Suppressor macrophage treated with lipopolysaccharide for 4 hours (primary cell): ENCODE results near the gene BEND7.
"Not testable (repeated sequence)": the region's sequence is repeated elsewhere in the genome, so short reads cannot be mapped to it uniquely, and the experiment has no call there.

ENCODE experiments used
- DNase-seq: peaks from one replicate; pipeline ENCODE4 v3.0.0-alpha.2; 2020

The BEND7 gene, protein sequence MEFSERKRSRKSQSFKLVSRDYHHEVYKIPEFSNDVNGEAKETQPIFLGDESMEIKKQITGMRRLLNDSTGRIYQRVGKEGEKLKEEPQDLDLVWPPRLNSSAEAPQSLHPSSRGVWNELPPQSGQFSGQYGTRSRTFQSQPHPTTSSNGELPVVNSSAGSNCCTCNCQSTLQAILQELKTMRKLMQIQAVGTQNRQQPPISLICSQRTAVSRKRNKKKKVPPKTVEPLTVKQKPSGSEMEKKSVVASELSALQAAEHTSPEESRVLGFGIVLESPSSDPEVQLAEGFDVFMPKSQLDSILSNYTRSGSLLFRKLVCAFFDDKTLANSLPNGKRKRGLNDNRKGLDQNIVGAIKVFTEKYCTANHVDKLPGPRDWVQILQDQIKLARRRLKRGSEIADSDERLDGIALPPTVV

DNA sequence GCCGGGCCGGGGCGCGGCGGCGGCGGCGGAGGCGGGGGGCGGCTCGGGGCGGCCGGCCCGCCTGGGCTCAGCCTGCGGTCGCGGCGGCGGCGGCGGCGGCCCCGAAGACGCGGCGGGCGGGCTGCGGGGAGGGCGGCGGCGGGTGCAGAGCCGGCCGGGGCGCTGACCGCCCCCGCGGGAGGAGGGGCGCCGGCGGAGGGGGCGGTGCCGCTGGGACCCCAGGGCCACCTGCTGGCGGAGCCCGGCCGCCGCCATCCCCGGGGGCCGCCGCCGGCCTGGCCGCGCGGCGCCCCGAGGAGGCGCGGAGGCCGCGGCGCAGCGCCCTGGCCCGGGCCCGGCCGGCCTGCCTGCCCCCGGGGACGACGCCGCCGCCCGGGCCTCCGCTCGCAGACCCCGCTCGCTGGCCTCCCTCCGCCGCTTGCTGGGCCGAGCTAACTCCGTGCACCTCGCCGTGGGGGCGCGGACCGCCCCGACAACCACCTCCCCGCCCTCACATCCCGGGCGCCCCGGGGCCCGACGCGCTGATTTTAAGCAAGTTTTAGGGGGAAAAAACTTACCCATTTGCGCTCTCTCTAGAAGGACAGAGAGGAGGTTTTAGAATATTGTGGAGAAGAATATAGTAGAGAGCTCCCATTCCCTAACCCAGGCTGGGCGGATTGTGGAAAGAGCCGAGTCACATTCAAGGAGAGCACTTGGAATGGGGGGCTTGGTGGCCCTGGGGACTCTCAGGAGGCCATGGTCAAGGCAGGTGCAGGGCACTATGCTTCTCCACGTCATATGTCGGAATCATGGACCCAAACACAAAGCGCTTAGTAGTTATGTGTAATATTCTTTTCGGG lies at the start of gene BEND7:
Gene BEND7 (minus strand): TSS at position 140 of the 839 bp plus-strand sequence. CDS start 481 bp downstream, outside the sequence.
- DNase-seq, result peak; percentile 13

DNA sequence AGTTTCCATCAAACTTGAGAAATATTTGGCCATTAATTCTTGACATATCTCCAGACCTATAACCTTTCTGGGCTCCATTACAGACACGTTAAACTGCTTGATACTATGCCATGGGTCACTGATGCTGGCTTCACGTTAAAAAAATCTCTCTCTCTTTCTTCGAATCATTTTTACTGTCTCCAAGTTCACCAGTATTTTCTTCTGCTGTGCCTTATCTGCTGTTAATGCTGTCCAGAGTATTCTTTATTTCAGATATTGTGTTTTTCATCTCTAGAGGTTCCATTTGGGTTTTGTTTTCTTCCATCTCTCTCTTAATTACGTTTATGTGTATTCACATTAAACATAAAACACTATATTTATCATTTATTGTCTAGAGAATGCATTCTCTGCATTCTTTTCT lies 45.1 kb upstream of the BEND7 start:
- no peak for DNase-seq

DNA sequence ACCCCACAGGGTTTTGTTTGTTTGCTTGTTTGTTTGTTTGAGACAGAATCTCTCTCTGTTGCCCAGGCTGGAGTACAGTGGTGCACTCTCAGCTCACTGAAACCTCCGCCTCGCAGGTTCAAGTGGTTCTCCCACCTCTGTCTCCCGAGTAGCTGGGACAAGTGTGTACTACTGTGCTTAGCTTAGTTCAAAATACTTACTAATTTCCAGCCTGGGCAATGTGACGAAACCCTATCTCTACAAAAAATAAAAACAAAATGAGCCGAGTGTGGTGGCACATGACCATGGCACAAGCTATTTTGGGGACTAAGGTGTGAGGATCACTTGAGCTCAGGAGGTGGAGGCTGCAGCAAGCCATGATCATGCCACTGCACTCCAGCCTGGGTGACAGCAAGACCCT lies 42.7 kb upstream of the BEND7 start:
- DNase-seq, result no peak

DNA sequence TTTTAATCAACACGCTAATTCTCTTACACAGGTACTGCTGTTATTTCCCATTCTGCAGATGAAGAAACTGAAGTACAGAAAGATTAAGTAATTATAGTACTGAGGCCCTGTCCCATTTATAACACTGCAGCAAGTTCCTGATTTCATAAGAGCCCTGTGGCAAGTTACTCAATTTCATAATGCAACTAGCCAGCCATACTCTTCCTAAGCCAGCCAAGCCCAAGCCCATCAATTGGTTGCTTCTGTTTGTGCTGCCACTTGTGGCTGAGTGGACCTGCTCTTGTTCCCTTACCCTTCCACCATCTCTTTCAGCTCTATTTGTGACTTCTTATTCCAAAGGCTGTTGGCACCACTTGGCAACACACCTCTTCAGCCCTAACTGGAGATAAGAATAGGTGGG lies 38.2 kb upstream of the BEND7 start:
- peak; percentile 75 for DNase-seq

DNA sequence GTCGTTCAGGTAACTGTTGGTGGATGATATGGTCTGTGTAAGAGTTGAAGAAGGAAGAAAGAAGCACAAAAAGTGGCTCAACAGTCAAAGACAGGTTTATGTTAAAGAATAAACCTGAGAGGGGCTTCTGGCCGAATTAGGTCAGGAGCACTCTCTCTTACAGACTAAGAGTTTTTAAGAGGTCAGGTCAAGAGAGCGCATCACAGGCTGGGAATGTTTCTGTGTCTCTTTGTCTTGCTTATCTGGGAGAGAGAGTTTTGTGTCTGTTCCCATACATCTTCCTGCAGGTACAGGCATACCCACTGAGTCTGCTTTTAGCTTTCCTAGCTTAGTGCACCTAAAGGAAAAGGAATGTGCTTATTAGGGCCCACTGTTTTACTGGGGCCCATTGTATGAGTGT lies 35.8 kb upstream of the BEND7 start:
- DNase-seq, result no peak

DNA sequence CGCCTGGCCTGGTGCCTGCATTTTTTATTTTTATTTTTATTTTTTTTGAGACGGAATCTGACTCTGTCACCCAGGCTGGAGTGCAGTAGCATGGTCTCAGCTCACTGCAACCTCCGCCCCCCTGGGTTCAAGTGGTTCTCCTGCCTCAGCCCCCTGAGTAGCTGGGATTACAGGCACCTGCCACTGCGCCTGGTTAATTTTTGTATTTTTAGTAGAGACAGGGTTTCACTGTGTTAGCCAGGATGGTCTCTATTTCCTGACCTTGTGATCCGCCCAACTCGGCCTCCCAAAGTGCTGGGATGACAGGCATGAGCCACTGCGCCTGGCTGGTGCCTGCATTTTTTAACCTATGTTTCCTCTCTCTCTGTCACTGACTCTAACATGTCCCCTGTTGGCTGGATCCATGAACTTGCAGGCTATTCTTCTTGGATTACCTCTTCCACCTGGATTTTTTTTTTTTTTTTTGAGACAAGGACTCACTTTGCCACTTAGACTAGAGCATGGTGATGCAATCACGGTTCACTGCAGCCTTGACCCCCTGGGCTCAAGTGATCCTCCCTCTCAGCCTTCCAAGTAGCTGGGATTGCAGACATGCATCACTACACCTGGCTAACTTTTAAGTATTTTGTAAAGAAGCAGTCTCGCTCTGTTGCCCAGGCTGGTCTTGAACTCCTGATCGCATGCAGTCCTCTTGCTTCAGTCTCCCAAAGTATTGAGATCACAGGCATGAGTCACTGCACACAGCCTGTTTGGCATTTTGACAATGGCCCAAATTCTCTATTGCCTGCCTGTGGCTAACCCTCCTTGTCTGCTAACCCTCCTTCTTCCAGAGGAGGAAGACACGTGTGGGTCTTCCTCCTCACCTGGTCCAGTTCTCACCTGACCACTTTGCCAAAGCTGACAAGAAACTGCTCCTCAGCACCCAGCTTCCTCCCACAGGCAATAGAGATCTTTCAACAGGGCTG lies 34.9 kb upstream of the BEND7 start:
- DNase-seq, result no peak

DNA sequence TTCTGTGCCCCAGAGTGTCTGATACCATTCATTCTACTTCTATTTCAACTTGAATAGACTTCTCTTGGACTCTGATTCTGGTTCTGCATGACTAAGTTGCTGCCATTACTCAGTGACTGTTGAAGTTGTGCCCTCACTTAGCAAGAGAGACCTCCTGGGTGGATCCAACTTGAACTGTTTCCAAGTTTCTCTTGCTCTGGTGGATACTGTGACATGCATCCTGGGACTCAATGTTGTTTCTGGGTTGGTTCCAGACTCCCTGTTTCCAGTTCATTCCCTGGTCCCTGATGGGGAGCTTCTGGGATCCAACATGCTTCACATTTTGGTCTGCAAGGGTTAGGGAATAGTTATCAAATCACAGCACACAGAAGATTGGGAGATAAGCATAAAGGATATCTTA lies 31.8 kb upstream of the BEND7 start:
- DNase-seq, result no peak

DNA sequence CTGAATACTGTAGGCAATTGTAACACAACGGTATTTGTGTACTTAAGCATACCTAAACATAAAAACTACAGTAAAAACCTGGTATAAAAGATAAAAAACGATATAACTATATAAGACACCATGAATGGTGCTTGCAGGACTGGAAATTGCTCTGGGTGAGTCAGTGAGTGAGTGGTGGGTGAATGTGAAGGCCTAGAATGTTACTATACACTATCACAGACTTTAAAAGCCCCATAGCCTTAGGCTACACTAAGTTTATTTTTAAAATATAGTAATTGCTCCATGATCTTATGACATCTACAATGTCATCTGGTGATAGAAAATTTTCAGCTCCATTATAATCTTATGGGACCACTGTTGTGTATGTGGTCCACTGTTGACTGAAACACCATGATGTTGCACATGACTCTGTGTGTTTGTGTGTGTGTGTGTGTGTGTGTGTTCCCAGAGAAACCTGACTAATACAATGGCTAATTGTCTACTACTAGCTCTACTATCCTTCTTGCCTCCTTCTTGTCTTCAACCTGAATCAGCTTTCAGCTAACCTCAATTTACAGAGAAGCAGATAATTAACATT lies 30.4 kb upstream of the BEND7 start:
- DNase-seq, result no peak

DNA sequence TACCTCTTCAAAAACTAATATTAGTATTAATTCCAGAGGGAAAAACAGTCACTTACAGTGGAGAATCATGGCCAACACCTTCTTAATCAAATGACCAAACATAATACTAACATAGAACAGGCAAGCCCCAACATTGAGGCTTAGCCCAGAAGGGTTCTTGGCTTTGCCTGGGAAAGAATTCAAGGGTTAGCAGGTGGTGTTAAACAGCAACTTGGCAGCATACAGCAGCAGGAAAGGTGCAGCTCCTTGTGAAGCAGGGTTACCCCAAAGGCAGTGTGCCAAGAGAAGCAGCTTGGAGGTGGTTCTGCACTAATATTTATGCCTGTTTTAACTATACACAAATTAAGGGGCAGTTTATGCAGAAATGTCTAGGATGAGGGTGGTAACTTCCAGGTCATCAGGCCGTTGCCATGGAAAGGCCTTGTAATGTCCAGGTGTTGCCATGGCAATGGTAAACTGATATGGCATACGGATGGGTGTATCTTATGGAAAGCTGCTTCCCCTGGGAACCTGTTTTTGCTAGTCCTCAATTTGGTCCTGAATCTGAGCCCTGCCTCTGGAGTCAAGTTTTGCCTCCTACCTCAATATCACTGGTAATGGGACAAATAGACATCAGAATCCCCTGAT lies 27.2 kb upstream of the BEND7 start:
- no peak for DNase-seq

DNA sequence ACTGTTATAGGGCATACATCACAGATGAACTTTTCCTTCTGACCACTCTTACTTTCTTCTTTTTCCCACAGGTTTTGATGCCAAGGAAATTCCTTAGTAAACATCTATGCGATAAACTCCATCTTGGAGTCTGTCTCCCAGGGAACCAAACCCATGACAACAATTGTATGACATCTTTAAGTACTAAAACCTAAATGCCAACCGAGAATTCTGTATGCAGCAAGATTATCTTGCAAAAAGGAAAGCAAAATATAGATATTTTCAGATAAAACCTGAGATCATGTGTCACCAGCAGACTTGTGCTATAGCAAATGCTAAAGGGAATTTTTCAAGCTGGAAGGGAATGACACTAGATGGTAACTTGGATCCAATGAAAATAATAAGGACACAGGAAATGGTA lies 22.0 kb upstream of the BEND7 start:
- no peak for DNase-seq

DNA sequence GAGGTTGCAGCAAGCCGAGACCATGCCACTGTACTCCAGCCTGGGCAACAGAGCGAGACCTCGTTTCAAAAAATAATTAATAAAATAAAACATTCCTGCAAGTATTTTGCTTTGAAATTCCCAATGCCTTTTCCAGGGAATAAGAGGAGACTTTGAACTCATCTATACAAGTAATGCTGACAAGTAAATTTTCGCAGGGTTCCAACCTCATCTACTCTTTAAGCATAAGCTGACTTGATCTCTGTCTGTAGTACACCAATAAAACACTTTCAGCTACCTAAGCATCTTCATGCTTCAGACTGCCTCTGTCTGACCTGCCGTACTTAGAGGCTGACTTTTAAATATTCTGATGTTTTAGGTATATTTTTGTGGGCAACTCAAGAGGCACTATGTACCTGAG lies 13.7 kb upstream of the BEND7 start:
- DNase-seq, result no peak

DNA sequence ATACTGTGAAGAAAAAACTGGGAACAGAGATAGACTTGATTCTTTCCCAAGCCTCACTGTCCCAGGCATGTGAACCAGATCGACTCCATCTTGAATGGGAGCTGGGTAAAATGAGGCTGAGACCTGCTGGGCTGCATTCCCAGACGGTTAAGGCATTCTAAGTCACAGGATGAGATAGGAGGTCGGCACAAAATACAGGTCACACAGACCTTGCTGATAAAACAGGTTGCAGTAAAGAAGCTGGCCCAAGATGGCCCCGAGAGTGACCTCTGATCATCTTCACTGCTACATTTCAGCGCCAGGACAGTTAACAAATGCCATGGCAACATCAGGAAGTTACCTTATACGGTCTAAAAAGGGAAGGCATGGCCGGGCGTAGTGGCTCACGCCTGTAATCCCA lies 9.2 kb upstream of the BEND7 start:
- not testable (repeated sequence) for DNase-seq

DNA sequence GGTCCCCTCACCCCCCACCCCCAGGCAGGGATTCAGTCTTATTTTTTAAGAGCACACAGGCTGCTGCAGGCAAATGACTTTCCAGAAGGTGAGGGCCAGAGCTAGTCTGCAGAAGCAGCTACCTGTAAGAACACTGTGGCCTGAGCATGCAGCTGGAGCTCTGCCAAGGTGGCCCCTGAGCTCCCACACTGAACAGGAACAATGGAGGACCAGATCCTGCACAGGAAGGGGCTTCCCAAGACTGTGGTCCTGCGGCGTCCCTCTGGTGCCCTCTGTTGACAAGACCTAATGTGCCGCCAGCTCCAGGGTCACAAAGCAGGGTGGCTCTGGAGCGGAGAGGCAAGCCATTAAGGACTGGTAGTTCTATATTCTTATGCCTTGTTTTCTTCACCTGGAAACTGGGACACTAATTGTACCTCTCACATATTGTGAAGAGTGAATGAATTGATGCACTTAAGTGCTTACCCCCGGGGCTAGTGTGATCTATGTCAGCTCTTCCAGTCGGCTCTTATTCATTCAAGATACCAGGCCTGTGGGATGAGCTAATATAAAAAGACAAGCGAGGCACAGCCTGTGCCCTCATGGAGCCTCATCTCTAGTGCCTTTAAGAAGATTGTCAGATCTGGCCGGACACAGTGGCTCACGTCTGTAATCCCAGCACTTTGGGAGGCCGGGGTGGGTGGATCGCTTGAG lies 8.0 kb upstream of the BEND7 start:
- DNase-seq, result peak; percentile 57

DNA sequence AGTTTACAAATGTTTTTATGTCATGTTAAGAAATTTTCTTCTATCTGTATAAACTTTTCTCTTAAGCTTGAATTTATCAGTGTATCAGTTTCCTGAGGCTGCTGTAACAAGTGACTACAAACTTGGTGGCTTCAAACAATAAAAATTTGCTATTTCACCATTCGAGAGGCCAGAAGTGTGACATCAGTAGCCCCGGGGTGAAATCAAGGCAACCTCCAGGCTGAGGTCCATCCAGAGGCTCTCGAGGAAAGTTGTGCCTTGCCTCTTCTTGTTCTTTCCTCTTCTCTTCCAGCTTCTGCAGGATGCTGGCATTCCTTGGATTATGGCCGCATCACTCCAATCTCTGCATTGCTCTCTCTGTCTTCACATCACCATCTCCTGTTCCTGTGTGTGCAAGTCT lies 6.5 kb upstream of the BEND7 start:
- no peak for DNase-seq

DNA sequence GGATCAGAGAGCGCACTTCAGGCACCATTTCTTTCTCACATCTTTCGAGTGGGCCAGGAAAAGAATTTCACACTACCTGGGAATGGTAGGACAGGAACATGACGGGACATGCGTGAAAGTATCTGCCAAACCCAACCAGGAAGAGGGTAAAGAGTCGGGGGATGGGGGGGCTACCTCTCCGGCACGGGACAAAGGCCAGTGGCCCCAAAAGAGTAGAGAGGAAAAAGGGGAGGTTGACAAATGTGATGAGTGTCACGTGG lies 830 bp upstream of the BEND7 start:
- DNase-seq, result no peak

DNA sequence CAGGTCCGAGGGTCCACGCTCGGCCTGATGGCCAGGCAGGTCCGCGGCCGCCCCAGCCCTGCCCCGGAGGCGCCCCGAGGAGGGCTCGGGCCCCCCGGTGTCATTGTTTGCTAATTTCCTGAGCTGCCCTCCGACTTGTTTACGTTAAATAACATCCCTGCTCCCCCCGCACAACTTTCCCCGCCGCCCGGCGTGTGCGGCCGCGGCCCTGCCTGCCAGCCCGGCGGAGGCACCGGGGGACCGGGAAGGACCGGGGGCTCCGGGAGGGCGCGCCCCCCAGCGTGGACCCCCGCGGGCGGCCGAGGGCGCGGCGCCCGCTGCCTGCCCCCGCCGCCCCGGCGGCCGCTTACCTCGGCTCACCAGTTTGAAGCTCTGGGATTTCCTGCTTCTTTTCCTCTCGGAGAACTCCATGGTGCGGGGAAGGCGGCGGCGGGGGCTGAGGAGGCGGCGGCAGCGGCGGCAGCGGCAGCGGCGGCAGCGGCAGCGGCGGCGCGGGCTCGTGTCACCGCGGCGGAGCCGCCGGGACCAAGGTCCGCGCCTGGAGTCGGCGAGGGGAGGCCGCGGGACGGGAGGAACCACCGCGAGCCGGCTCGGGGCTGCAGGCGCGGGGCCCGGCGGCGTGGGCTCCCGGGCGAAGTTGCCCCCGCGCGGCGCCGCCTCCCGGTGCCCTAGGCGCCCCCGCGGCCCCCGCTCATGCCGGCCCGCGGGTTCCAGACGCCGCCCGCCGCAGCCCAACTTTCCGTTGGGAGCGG lies 515 bp downstream of the BEND7 start:
- peak; percentile 8 for DNase-seq

DNA sequence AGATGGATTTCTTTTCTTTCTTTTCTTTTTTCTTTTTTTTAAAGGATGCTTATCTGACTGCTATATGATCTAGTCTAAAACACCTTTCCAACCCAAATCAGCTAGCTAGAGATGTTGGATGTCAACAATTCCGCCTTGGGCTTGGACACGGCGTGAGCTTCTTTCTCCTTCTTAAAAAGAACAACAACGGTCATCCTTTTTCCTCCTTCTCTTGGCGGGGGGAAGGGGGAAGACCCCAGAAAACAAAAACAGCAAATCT lies 1.0 kb downstream of the BEND7 start:
- DNase-seq, result no peak

DNA sequence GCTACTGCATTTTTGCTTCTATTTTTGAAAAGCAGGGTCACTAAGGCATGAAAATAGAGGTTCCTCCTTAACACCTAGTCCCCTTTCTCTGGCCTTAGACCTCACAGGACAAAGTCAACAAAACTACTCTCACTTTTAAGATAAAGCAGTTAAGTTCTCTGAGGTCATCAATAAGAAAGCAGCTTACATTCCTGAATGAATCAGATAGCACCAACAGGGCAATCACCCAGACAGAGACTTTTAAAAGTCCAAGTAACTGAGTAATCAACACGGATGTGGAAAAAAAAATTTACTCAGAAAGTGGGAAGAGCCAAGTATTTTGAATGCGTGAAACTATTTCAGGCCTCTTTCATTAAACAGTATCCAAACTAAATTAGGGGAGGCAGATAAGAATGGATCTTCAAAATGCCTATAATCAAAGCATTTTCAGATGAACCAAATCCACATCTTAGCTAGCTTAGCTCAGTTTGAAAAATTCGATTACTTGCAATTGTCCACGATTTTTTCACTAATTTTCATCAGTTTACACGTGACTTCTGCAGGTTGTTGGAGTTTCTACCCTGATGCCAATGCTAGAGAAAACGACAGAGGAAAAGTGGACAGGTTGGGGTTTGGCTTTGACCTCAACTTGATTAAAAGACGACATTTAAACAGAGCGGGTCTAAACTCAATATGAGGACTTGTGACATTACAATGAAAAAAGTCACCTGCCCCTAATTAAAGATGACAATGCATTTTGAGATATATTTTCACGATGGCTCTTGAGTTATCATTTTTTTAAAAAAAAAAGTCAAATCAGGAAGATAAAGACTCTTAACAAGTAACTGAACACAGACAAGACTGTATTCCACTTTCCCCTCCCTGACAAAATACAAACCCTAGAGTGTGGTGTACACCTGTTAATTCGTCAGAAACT lies 1.6 kb downstream of the BEND7 start:
- no peak for DNase-seq

DNA sequence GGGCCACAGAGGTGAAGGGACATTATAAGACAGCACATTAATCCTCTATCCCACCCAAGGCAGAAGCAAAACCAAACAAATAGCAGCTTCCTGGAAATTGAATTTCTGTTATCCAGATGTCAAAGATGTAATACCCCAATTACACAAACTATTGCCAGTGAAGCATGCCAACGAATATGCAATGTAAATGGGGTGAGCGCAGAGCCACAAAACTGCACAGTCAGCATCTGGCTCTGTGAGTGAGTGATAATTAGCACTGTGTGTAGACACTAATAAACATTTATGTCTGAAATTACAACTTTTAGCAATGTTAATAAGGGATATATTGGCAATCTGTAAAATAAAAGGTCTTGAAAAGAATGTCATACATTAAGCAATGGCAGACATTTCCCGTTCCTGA lies 3.2 kb downstream of the BEND7 start:
- no peak for DNase-seq

DNA sequence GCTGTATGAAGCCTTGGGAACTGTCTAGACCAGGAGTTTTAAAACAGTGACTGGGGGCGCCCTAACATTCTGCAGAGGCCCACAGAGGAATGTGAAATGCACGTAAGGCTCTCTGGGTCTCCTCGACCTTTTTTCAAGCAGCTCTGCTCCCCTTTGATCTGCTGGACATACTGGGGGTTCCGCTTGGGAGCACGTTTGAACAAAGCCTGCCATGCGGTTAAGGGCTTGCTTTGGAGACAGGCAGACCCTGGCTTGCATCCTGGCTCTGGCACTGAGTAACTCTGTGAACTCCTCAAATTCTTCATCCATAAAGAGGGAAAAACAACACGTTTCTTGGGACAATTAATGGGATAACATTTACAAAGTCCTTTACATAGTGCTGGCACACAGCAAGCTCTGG lies 7.8 kb downstream of the BEND7 start:
- DNase-seq, result no peak
